ENCODE results near the gene CHN1. TPM values are rescaled to one million over a fixed set of nuclear protein-coding genes. Genes with fewer than 3 reads are reported as not detected.

CHN1 gene
- total RNA-seq, 1 donor from 2014 or later, result 7.8 TPM

GRCh38 chr2:174759381-174760065, 245.7 kb downstream of the CHN1 start:
- Histone ChIP-seq H3K9me3 (ENCODE audit: control insufficient read depth in 3 of 3, low read length in 3 of 3) (no peaks in the 10 kb centered on the region), H3K27ac (ENCODE audit: low read depth, low read length) (no peak overlapping the region), H3K4me3 (ENCODE audit: low read length in 3 of 3) (no peak overlapping the region), H3K36me3 (ENCODE audit: control insufficient read depth in 3 of 3, insufficient read depth in 3 of 3, low read length in 3 of 3) (peaks cover 0 to 7% (median 2%) of the 10 kb centered on the region in 3 donors), H3K4me1 (ENCODE audit: control insufficient read depth in 3 of 3, insufficient read depth in 3 of 3, low read length in 3 of 3) (peaks cover 16 to 24% (median 18%) of the 10 kb centered on the region in 3 donors), H3K27me3 (ENCODE audit: control insufficient read depth in 3 of 3, insufficient read depth in 3 of 3, low read length in 3 of 3) (no peaks in the 10 kb centered on the region), H3K9ac (ENCODE audit: low read depth in 1 of 3, low read length in 3 of 3) (no peak overlapping the region)

GRCh38 chr2:174756743-174757142, 248.4 kb downstream of the CHN1 start:
- no peaks in the 10 kb centered on the region for H3K9me3 ChIP-seq (ENCODE audit: control insufficient read depth in 3 of 3, low read length in 3 of 3)
- H3K36me3 ChIP-seq (ENCODE audit: control insufficient read depth in 3 of 3, insufficient read depth in 3 of 3, low read length in 3 of 3), result peaks cover 0 to 7% (median 6%) of the 10 kb centered on the region in 3 donors
- no peak overlapping the region for H3K27ac ChIP-seq (ENCODE audit: low read depth, low read length)
- H3K4me3 ChIP-seq (ENCODE audit: low read length in 3 of 3), result no peak overlapping the region
- H3K27me3 ChIP-seq (ENCODE audit: control insufficient read depth in 3 of 3, insufficient read depth in 3 of 3, low read length in 3 of 3), result no peaks in the 10 kb centered on the region
- H3K4me1 ChIP-seq (ENCODE audit: control insufficient read depth in 3 of 3, insufficient read depth in 3 of 3, low read length in 3 of 3), result peaks cover 2 to 6% (median 5%) of the 10 kb centered on the region in 3 donors
- H3K9ac ChIP-seq (ENCODE audit: low read depth in 1 of 3, low read length in 3 of 3), result no peak overlapping the region

GRCh38 chr2:174753038-174753633, 252.0 kb downstream of the CHN1 start:
- no peaks in the 10 kb centered on the region for H3K27me3 ChIP-seq (ENCODE audit: control insufficient read depth in 3 of 3, insufficient read depth in 3 of 3, low read length in 3 of 3)
- H3K9me3 ChIP-seq (ENCODE audit: control insufficient read depth in 3 of 3, low read length in 3 of 3), result no peaks in the 10 kb centered on the region
- H3K9ac ChIP-seq (ENCODE audit: low read depth in 1 of 3, low read length in 3 of 3), result no peak overlapping the region
- H3K36me3 ChIP-seq (ENCODE audit: control insufficient read depth in 3 of 3, insufficient read depth in 3 of 3, low read length in 3 of 3), result peaks cover 3 to 7% (median 6%) of the 10 kb centered on the region in 3 donors
- no peak overlapping the region for H3K27ac ChIP-seq (ENCODE audit: low read depth, low read length)
- no peak overlapping the region for H3K4me3 ChIP-seq (ENCODE audit: low read length in 3 of 3)
- H3K4me1 ChIP-seq (ENCODE audit: control insufficient read depth in 3 of 3, insufficient read depth in 3 of 3, low read length in 3 of 3), result peaks cover 0 to 2% (median 0%) of the 10 kb centered on the region in 3 donors

GRCh38 chr2:174752403-174753037, 252.7 kb downstream of the CHN1 start:
- Histone ChIP-seq H3K4me3 (ENCODE audit: low read length in 3 of 3) (no peak overlapping the region), H3K36me3 (ENCODE audit: control insufficient read depth in 3 of 3, insufficient read depth in 3 of 3, low read length in 3 of 3) (peaks cover 3 to 9% (median 7%) of the 10 kb centered on the region in 3 donors), H3K4me1 (ENCODE audit: control insufficient read depth in 3 of 3, insufficient read depth in 3 of 3, low read length in 3 of 3) (peaks cover 0 to 2% (median 0%) of the 10 kb centered on the region in 3 donors), H3K27me3 (ENCODE audit: control insufficient read depth in 3 of 3, insufficient read depth in 3 of 3, low read length in 3 of 3) (no peaks in the 10 kb centered on the region), H3K9ac (ENCODE audit: low read depth in 1 of 3, low read length in 3 of 3) (no peak overlapping the region), H3K9me3 (ENCODE audit: control insufficient read depth in 3 of 3, low read length in 3 of 3) (no peaks in the 10 kb centered on the region), H3K27ac (ENCODE audit: low read depth, low read length) (no peak overlapping the region)

- no peak overlapping the region for H3K4me3 ChIP-seq (ENCODE audit: low read length in 3 of 3)
- H3K9ac ChIP-seq (ENCODE audit: low read depth in 1 of 3, low read length in 3 of 3), result no peak overlapping the region
- no peaks in the 10 kb centered on the region for H3K9me3 ChIP-seq (ENCODE audit: control insufficient read depth in 3 of 3, low read length in 3 of 3)
- no peaks in the 10 kb centered on the region for H3K27me3 ChIP-seq (ENCODE audit: control insufficient read depth in 3 of 3, insufficient read depth in 3 of 3, low read length in 3 of 3)
- H3K36me3 ChIP-seq (ENCODE audit: control insufficient read depth in 3 of 3, insufficient read depth in 3 of 3, low read length in 3 of 3), result peaks cover 0 to 7% (median 3%) of the 10 kb centered on the region in 3 donors
- H3K27ac ChIP-seq (ENCODE audit: low read depth, low read length), result no peak overlapping the region
- peaks cover 0 to 2% (median 0%) of the 10 kb centered on the region in 3 donors for H3K4me1 ChIP-seq (ENCODE audit: control insufficient read depth in 3 of 3, insufficient read depth in 3 of 3, low read length in 3 of 3)
Observed at GRCh38 chr2:174750923-174751441, 254.2 kb downstream of the CHN1 start.

GRCh38 chr2:174749793-174750192, 255.4 kb downstream of the CHN1 start:
- Histone ChIP-seq H3K4me1 (ENCODE audit: control insufficient read depth in 3 of 3, insufficient read depth in 3 of 3, low read length in 3 of 3) (no peaks in the 10 kb centered on the region), H3K36me3 (ENCODE audit: control insufficient read depth in 3 of 3, insufficient read depth in 3 of 3, low read length in 3 of 3) (peaks cover 0 to 7% (median 3%) of the 10 kb centered on the region in 3 donors), H3K27me3 (ENCODE audit: control insufficient read depth in 3 of 3, insufficient read depth in 3 of 3, low read length in 3 of 3) (no peaks in the 10 kb centered on the region), H3K4me3 (ENCODE audit: low read length in 3 of 3) (no peak overlapping the region), H3K9ac (ENCODE audit: low read depth in 1 of 3, low read length in 3 of 3) (no peak overlapping the region), H3K27ac (ENCODE audit: low read depth, low read length) (no peak overlapping the region), H3K9me3 (ENCODE audit: control insufficient read depth in 3 of 3, low read length in 3 of 3) (no peaks in the 10 kb centered on the region)

- Histone ChIP-seq H3K4me3 (ENCODE audit: low read length in 3 of 3) (no peak overlapping the region), H3K27ac (ENCODE audit: low read depth, low read length) (no peak overlapping the region), H3K27me3 (ENCODE audit: control insufficient read depth in 3 of 3, insufficient read depth in 3 of 3, low read length in 3 of 3) (no peaks in the 10 kb centered on the region), H3K9ac (ENCODE audit: low read depth in 1 of 3, low read length in 3 of 3) (no peak overlapping the region), H3K4me1 (ENCODE audit: control insufficient read depth in 3 of 3, insufficient read depth in 3 of 3, low read length in 3 of 3) (no peaks in the 10 kb centered on the region), H3K9me3 (ENCODE audit: control insufficient read depth in 3 of 3, low read length in 3 of 3) (no peaks in the 10 kb centered on the region), H3K36me3 (ENCODE audit: control insufficient read depth in 3 of 3, insufficient read depth in 3 of 3, low read length in 3 of 3) (peaks cover 0 to 7% (median 3%) of the 10 kb centered on the region in 3 donors)
Observed at GRCh38 chr2:174748948-174749347, 256.2 kb downstream of the CHN1 start.

Small RNAs within 50 kb of the gene (small RNA-seq; reads per million reads assigned to genes)
- gene RNU6-1290P (not detected), gene RNU6-763P (not detected)

Other genes starting within 250 kb of the CHN1 start
- 48.0 TPM for gene CHRNA1, start 240.9 kb downstream of the CHN1 start, total RNA-seq
- gene ATF2, start 162.8 kb upstream of the CHN1 start, total RNA-seq, result 35.0 TPM
- 169 TPM for gene ATP5MC3, start 176.3 kb upstream of the CHN1 start, total RNA-seq

Data from skeletal muscle tissue (tissue), 5 donors.